ENCODE data around the gene ACBD7. TPM values are rescaled to one million over a fixed set of nuclear protein-coding genes. Genes with fewer than 3 reads are reported as not detected.

Gene ACBD7
- total RNA-seq, 2 donors from 2014 or later = 0.91 to 3.5 TPM

Other genes starting within 250 kb of the ACBD7 start
- gene SUV39H2, start 209.9 kb downstream of the ACBD7 start, total RNA-seq = 10 to 100 TPM; 13.2 to 15.3 TPM
- 10 to 100 TPM; 11.5 to 20.8 TPM for gene DCLRE1C, start 134.7 kb downstream of the ACBD7 start, total RNA-seq
- gene MEIG1, start 129.4 kb downstream of the ACBD7 start, total RNA-seq = 1 to 10 TPM in 1 of 2 donors, not detected in 1; 1.7 TPM
- gene OLAH, start 44.8 kb downstream of the ACBD7 start, total RNA-seq = 1 to 10 TPM in 1 of 2 donors, not detected in 1; 5.3 TPM
- gene RPP38, start 8.6 kb upstream of the ACBD7 start, total RNA-seq = 10 to 100 TPM; 17.5 to 20.9 TPM
- gene NMT2, start 79.9 kb upstream of the ACBD7 start, total RNA-seq = 10 to 100 TPM; 18.3 to 39.6 TPM

Measured in prostate gland (tissue), 2 donors.